SU-DHL-6 (cell line): Measurements from ENCODE around the gene MT1B.

Source experiments
- EZH2phosphoT487 ChIP-seq: fragments of 200-600 bp; sonication (generic), shearing (Covaris generic); conservative IDR thresholded peaks from 2 replicates; pipeline ENCODE4 v1.6.1; 2018; ENCODE audit warnings: mild to moderate bottlenecking, antibody characterized with exemption, low read length, moderate library complexity, mixed read lengths
- TF ChIP-seq, protein P1 (sequence below): fragments of 200-600 bp; sonication (generic); IDR thresholded peaks from one replicate; pipeline ENCODE4 v1.5.1; 2017; ENCODE audit warnings: antibody characterized with exemption, mild to moderate bottlenecking, low read length, moderate library complexity; ENCODE audit not compliant: insufficient read depth, poor library complexity, severe bottlenecking

DNA sequence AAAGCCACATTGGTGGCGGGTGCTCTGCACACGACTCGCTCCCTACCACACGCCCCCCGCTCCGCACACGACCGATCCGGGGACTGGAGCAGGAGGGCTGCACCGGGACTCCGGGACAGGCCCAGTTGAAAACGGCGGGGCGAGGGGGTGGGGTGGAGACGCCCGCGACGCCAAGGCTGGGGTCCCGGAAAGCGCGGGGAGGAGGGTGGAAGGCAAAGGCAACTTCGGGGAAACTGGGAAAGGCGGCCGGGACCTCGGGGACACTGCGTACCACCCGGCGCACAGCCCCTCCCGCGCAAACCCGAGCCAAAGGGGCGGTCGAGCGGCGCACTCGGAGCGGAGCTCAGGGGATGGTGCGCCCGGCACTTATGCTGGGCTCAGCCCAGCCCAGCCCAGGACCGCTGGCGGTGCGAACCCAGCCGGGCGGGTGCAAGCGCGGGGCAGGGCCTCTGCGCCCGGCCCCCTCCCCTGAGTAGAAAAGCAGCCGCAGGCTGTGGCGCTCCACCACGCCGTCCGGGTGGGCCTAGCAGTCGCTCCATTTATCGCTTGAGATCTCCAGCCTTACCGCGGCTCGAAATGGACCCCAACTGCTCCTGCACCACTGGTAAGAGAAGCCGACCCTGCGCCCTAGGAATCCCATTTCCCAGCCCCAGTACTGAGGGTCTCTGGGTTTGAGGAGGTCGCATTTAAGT is 19.4 kb upstream of the MT1B start, which contains the start of gene MT1M:
- TF ChIP-seq, protein P1, sequence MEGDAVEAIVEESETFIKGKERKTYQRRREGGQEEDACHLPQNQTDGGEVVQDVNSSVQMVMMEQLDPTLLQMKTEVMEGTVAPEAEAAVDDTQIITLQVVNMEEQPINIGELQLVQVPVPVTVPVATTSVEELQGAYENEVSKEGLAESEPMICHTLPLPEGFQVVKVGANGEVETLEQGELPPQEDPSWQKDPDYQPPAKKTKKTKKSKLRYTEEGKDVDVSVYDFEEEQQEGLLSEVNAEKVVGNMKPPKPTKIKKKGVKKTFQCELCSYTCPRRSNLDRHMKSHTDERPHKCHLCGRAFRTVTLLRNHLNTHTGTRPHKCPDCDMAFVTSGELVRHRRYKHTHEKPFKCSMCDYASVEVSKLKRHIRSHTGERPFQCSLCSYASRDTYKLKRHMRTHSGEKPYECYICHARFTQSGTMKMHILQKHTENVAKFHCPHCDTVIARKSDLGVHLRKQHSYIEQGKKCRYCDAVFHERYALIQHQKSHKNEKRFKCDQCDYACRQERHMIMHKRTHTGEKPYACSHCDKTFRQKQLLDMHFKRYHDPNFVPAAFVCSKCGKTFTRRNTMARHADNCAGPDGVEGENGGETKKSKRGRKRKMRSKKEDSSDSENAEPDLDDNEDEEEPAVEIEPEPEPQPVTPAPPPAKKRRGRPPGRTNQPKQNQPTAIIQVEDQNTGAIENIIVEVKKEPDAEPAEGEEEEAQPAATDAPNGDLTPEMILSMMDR = no peak
- no peak for TF ChIP-seq EZH2phosphoT487
